Body of pancreas (tissue), 4 donors: ENCODE data around the gene TCIRG1.

Experiments used
- POLR2A ChIP-seq, 3 donors: fragments of 450-650 bp; IDR thresholded peaks; one replicate each; pipeline ENCODE4 v1.6.1; 2016; ENCODE audit warnings: antibody characterized with exemption in 3 of 3, mild to moderate bottlenecking in 2 of 3
- TF ChIP-seq, protein P1 (sequence below), 7 experiments: fragments of 450-650 bp in 4 of 7; fragments of 200-600 bp in 3 of 7; sonication (generic) in 3 of 7; IDR thresholded peaks; one replicate each; pipeline ENCODE4 v1.5.1; 2016 to 2019; ENCODE audit warnings: antibody characterized with exemption in 7 of 7

- no peak for TF ChIP-seq POLR2A (IDR thresholded peaks at IDR 0.05)
- TF ChIP-seq, protein P1, sequence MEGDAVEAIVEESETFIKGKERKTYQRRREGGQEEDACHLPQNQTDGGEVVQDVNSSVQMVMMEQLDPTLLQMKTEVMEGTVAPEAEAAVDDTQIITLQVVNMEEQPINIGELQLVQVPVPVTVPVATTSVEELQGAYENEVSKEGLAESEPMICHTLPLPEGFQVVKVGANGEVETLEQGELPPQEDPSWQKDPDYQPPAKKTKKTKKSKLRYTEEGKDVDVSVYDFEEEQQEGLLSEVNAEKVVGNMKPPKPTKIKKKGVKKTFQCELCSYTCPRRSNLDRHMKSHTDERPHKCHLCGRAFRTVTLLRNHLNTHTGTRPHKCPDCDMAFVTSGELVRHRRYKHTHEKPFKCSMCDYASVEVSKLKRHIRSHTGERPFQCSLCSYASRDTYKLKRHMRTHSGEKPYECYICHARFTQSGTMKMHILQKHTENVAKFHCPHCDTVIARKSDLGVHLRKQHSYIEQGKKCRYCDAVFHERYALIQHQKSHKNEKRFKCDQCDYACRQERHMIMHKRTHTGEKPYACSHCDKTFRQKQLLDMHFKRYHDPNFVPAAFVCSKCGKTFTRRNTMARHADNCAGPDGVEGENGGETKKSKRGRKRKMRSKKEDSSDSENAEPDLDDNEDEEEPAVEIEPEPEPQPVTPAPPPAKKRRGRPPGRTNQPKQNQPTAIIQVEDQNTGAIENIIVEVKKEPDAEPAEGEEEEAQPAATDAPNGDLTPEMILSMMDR (IDR thresholded peaks at IDR 0.05): no peak
Observed at GRCh38 chr11:68006606-68007166, 32.1 kb upstream of the TCIRG1 start.
